ENCODE measurements around the gene PCDHGB5. TPM values are rescaled to one million over a fixed set of nuclear protein-coding genes. Genes with fewer than 3 reads are reported as not detected.
A peak's percentile ranks its signal among the peaks of the same experiment; 100 is the strongest.
"Not testable (repeated sequence)": the region's sequence is repeated elsewhere in the genome, so short reads cannot be mapped to it uniquely, and the experiment has no call there.

Gene PCDHGB5
- total RNA-seq, 1 donor from 2014 or later, result 6.0 TPM

DNA sequence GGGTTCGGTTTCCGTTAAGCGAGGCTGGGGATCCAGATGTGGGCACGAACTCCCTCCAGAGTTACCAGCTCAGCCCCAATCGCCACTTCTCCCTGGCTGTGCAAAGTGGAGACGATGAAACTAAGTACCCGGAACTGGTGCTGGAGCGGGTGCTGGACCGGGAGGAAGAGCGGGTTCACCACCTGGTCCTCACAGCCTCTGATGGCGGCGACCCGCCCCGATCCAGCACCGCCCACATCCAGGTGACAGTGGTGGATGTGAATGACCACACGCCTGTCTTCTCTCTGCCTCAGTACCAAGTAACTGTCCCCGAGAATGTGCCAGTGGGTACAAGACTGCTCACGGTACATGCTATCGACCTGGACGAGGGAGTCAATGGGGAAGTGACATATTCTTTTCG is 14.4 kb upstream of the PCDHGB5 start:
- no peak for TF ChIP-seq CTCF (IDR thresholded peaks at IDR 0.05; ENCODE audit: borderline replicate concordance)
- Histone ChIP-seq H3K9me3 (replicated peaks) (peaks cover 96% of the 10 kb centered on the region), H3K27ac (replicated peaks) (no peak overlapping the region), H3K36me3 (peaks cover 33% of the 10 kb centered on the region), H3K4me3 (peak overlapping the region; percentile 51), H3K27me3 (ENCODE audit: low read depth) (no peaks in the 10 kb centered on the region), H3K4me1 (peaks cover 7% of the 10 kb centered on the region)
- DNase-seq, result no peak
- intact Hi-C loops (cut with micrococcal nuclease), result no loop called here

GRCh38 chr5:141384471-141385267 is 13.1 kb upstream of the PCDHGB5 start:
- Histone ChIP-seq H3K27ac (replicated peaks) (no peak overlapping the region), H3K27me3 (ENCODE audit: low read depth) (no peaks in the 10 kb centered on the region), H3K4me3 (no peak overlapping the region), H3K9me3 (replicated peaks) (peaks cover 96% of the 10 kb centered on the region), H3K36me3 (peaks cover 38% of the 10 kb centered on the region), H3K4me1 (peaks cover 11% of the 10 kb centered on the region)
- intact Hi-C loops (cut with micrococcal nuclease), result no loop called here
- no peak for TF ChIP-seq CTCF (IDR thresholded peaks at IDR 0.05; ENCODE audit: borderline replicate concordance)
- no peak for DNase-seq

DNA sequence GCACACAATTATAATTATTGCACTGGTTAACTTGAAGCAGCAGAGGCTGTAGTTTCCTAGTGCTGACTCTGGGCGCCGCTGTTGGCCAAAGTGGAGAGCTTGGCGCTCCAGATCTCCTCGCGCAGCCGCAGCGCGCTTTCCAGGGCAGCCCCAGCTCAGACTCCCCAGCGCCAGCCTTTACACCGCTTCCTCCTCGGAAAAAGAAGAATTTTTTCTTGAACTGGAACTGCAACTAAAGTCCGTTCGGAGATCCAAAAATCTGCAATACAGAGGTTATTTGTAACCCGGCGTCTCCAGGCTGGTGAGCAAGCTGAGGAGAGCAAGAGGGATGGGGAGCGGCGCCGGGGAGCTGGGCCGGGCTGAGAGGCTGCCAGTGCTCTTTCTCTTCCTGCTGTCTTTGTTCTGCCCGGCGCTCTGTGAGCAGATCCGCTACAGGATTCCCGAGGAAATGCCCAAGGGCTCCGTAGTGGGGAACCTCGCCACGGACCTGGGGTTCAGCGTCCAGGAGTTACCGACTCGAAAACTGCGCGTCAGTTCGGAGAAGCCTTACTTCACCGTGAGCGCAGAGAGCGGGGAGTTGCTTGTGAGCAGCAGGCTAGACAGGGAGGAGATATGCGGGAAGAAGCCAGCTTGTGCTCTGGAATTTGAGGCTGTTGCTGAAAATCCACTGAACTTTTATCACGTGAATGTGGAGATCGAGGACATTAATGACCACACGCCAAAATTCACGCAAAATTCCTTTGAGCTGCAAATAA is 10.0 kb upstream of the PCDHGB5 start, which contains the start of gene PCDHGB4:
Gene PCDHGB4, plus strand, starts transcription at position 142 of the 755 bp plus-strand sequence. Its CDS starts 187 bp downstream, at position 329.
- Histone ChIP-seq H3K4me1 (peaks cover 30% of the 10 kb centered on the region), H3K36me3 (peaks cover 33% of the 10 kb centered on the region), H3K9me3 (replicated peaks) (peaks cover 96% of the 10 kb centered on the region), H3K4me3 (peak within 1 kb of the TSS; percentile 55)
- intact Hi-C loops (cut with micrococcal nuclease); H3K27me3 ChIP-seq (ENCODE audit: low read depth); H3K27ac ChIP-seq (replicated peaks): not testable (repeated sequence)
- TF ChIP-seq CTCF (IDR thresholded peaks at IDR 0.05; ENCODE audit: borderline replicate concordance), result peak; percentile 71
- DNase-seq, result peak; percentile 42

DNA sequence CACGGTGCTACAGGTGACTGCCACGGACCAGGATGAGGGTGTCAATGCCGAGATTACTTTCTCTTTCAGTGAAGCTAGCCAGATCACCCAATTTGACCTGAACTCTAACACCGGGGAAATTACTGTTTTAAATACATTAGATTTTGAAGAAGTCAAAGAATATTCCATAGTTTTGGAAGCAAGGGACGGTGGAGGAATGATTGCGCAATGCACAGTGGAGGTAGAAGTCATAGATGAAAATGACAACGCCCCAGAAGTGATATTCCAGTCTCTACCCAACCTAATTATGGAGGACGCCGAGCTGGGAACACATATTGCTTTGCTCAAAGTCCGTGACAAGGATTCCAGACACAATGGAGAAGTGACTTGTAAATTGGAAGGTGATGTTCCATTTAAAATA is 9.1 kb upstream of the PCDHGB5 start:
- peaks cover 96% of the 10 kb centered on the region for H3K9me3 ChIP-seq (replicated peaks)
- peaks cover 29% of the 10 kb centered on the region for H3K4me1 ChIP-seq

More for the DNA sequence above, 9.1 kb upstream of the PCDHGB5 start:
- intact Hi-C loops (cut with micrococcal nuclease), result no loop called here
- H3K27me3 ChIP-seq (ENCODE audit: low read depth), result no peaks in the 10 kb centered on the region
- peaks cover 38% of the 10 kb centered on the region for H3K36me3 ChIP-seq
- no peak overlapping the region for H3K4me3 ChIP-seq
- TF ChIP-seq CTCF (IDR thresholded peaks at IDR 0.05; ENCODE audit: borderline replicate concordance), result no peak
- no peak overlapping the region for H3K27ac ChIP-seq (replicated peaks)
- DNase-seq, result no peak
